ENCODE results near the gene PCDH15.

DNA sequence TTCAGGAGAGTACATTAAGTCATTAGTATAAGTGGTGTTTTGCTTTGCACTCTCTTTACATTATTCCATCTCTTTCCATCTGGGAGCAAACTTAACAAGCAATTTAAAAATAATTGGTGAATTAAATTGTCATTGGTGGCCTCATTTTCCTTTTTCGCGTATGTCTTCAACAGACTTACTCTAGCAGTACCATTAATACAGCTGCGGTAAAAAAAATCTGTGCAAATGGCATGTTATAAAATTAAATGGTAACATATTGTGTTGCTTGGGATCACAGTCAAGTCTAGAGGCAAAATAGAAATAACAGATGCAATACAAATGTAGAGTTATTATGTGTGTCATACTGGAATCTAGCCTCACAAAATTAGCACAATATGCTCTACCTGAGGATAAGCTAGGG, 322.4 kb downstream of the PCDH15 start:
- no peak for TF ChIP-seq EZH2 (IDR thresholded peaks at IDR 0.05; ENCODE audit: insufficient read depth, low read length)
- TF ChIP-seq, protein P1, sequence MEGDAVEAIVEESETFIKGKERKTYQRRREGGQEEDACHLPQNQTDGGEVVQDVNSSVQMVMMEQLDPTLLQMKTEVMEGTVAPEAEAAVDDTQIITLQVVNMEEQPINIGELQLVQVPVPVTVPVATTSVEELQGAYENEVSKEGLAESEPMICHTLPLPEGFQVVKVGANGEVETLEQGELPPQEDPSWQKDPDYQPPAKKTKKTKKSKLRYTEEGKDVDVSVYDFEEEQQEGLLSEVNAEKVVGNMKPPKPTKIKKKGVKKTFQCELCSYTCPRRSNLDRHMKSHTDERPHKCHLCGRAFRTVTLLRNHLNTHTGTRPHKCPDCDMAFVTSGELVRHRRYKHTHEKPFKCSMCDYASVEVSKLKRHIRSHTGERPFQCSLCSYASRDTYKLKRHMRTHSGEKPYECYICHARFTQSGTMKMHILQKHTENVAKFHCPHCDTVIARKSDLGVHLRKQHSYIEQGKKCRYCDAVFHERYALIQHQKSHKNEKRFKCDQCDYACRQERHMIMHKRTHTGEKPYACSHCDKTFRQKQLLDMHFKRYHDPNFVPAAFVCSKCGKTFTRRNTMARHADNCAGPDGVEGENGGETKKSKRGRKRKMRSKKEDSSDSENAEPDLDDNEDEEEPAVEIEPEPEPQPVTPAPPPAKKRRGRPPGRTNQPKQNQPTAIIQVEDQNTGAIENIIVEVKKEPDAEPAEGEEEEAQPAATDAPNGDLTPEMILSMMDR (IDR thresholded peaks at IDR 0.05; ENCODE audit: insufficient read depth, low read depth, low read length), result no peak
